ENCODE data around the gene CDO1.
"Not testable (repeated sequence)": the region's sequence is repeated elsewhere in the genome, so short reads cannot be mapped to it uniquely, and the experiment has no call there.

CDO1 gene

DNA sequence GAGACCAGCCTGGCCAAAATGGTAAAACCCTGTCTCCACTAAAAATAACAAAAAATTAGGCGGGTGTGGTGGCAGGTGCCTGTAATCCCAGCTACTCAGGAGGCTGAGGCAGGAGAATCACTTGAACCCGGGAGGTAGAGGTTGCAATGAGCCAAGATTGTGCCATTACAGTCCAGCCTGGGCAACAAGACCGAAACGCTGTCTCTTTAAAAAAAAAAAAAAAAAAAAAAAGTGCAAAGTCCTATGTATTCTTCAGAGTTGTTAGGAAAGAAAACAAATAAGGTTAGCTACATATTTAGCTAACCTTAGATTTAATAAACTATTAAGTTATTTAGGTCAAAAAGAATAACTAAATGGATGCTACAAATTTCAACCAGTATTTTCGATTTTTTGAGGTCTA, 13.5 kb upstream of the CDO1 start:
- no peak for DNase-seq (ENCODE audit: low read depth in 2 of 2)

DNA sequence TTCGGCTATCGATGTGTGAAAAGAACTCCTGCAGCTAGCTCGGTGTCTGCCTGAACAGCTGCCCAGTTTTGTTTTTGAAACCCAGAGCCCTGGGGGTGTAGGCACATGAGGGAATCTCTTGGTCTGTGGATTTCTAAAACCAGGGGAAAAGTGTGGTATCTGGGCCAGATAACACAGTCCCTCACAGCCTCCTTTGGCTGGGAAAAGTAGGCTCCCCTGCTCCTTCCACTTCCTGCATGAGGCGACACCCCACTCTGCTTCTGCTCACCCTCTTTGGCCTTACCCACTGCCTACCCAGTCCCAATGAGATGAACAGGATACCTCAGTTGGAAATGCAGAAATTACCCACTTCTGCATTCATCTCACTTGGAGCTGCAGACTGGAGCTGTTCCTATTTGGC, 9.5 kb upstream of the CDO1 start:
- no peak for DNase-seq (ENCODE audit: low read depth in 2 of 2)

DNA sequence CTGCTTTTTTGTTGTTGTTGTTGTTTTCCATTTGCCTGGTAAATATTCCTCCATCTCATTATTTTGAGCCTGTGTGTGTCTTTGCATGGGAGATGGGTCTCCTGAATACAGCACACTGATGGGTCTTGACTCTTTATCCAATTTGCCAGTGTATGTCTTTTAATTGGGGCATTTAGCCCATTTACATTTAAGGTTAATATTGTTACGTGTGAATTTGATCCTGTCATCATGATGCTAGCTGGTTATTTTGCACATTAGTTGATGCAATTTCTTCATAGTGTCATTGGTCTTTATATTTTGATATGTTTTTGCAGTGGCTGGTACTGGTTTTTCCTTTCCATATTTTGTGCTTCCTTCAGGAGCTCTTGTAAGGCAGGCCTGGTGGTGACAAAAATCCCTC, 8.5 kb upstream of the CDO1 start:
- DNase-seq (ENCODE audit: low read depth in 2 of 2): not testable (repeated sequence)

DNA sequence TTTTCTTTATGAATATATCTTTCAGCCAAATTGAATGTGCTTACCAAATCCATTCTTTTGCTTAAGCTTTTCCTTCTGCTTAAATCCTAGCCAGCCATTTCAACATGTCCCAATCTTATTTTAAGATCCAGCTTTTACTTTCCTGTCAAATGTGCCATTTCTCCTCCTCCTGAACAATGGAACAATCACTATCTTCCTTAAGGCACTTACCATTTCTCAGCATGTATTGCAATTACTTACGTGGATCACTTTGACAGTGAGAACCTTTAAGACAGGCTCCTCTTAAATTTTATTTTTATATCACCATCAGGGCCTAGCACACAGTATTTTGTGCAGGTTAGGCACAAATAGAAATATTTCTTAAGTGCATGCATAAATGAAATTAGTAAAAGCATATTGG, 4.4 kb upstream of the CDO1 start:
- no peak for DNase-seq (ENCODE audit: low read depth in 2 of 2)

DNA sequence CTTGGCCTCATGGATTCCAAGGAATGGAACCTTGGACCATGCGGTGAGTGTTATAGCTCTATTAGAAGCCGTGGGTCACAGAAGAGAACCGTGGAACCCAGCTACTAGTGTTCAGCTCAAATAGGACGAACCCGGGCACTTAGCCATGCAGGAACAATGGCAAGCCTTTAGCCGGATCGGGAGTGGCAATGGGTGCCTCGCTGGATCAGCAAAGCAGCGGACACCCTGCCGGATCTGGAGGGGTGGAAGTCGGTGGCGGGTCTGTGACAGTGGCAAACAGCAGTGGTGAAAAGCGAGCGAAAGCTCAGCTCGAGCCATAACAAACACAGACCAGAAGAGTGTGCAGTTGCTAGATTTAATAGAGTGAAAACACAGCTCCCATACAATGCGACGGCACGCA, 2.4 kb upstream of the CDO1 start:
- DNase-seq (ENCODE audit: low read depth in 2 of 2): no peak

DNA sequence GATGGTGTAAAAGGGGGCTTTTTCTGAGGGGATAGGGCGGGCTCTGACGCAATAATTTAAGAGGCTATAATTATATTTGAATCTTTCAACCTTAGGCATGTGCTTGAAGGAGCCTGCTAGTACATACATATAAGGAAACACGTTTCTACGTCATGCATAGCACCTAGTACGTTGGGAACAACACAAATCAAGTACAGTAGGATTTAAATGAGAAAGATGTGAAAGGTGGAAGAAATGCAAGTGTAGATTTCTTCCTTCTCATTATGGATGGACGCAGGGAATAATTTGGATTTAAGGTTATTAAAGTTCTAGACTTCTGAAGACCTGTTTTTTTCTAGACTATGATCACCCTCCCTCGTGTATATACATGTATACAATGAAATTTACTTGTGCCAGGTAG, 927 bp upstream of the CDO1 start:
- no peak for DNase-seq (ENCODE audit: low read depth in 2 of 2)

DNA sequence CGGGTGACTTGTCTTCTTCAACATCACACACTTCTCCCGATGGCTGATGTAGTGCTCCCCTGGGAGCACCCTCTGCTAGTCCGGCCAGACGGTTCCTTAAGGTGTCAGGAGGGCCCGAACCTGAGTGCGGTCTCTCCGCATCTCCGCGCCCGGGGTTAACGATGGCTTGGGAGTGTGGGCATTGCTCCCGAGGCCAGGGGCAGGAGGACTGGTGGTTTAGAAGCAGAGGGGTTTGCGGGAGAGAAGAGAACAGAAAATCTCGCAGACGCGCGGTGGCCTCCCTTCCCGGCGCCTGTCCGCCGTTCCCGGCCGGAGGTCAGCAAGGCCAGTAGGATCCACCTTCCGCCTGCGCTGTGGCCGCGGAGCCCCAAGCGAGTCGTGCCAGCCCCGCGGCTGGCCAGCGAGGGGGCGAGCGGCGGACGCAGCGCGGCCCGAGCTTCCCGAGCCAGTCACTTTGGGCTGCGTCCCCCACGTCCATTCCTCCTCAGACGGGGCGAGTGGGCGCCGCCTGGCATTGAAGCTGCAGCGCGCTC, 700 bp downstream of the CDO1 start:
- DNase-seq (ENCODE audit: low read depth in 2 of 2): no peak

DNA sequence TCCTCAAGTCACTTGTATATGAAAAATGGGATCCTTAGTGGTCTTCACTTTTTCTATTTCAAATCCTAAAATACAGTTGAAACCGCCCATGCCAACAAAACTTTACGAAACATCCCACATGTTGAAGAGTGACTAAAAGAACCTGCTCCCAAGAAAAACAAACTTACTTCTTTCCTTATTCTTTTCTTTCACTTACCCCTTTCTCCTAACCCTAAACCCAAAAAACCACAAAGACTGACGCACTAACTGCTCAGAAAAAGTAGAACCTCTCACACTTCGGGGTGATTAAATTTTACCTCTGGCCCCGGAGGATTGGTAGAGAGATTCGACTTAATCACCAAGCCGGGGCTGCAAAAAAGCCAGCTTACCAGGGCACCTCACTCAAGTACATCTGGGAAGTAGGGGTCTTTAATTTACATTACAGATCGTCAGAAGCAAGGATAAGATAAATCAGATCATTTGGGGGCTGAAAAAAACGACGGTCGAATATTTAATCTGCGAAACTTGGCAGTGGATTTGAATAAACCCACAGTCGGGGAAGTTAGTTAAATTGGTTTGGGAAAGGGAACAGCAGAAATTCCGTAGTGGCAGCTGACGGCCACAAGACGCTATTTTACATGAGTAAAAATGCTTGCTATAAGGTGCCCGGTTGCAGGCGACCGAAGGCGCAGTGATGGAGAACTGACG, 1.3 kb downstream of the CDO1 start:
- no peak for DNase-seq (ENCODE audit: low read depth in 2 of 2)

DNA sequence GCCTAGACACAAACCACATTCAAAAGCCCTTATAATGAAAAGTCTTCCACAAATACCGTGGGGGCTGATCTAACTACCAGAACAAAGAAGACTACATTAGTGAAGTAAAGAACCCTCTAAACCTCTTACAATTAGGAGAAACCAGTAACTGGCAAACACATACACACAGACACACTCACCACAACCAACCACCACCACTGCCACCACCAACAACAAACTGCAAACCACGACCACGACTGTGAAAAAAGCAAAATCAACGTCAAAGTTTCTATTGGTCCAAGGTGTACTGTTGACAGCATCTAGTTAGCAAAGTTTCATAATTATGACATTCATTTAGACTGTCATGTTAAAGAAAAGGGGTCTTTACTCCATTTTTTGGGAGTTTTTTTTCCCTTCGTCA, 2.7 kb downstream of the CDO1 start:
- no peak for DNase-seq (ENCODE audit: low read depth in 2 of 2)

DNA sequence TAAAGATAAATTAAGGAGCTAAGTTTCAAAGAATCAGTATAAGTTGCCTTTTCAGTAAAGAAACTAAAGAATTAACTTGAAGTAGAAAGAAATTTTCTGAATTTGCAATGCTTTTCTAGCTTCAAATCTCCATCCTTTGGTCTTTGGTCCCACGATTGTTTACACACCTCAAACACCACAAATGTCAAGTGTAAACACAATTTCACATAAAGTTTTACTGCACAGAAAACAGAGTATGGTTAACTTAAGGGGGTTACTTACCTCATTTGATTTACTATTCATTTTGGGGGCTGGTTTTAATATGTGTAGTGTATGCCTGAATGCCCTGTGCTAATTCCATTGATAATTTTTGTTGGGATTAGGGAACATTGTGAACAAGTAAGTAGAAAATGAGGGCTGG, 4.1 kb downstream of the CDO1 start:
- no peak for DNase-seq (ENCODE audit: low read depth in 2 of 2)

DNA sequence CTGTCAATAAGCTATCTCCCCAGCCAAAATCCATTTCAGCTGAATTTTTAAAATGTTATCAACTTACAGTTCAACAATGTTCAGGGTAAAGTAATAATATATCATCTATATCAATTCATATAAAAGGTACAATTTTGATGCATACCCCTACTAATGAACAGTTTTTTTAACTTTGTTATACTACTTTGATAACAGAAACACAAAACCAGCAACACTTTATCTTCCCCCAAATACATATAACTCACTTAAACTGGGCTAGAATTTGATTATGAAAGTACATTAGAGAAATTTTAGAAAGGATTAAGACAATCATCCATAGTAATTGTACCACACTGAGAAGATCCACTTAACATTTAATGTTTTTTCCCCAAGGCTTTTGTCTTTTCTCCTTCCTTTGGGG, 5.1 kb downstream of the CDO1 start:
- no peak for DNase-seq (ENCODE audit: low read depth in 2 of 2)

DNA sequence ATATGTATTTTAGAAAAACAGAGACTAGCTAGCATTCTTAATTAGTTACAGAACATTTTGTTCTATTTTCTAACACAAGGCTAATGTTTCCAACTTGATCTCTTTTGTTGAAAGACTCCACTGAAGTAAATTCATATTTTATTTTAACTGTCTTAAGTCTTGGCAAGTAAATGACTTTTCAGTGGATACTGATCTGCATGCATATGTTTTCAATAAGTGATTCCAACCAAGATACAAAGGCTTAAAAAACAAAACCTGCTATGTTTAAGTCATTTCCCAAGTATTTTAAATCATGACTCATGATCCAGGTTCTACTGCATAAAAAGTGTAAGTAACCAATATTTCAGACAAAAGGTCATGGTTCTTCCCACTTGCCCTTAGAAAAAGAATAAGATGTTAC, 5.7 kb downstream of the CDO1 start:
- no peak for DNase-seq (ENCODE audit: low read depth in 2 of 2)

DNA sequence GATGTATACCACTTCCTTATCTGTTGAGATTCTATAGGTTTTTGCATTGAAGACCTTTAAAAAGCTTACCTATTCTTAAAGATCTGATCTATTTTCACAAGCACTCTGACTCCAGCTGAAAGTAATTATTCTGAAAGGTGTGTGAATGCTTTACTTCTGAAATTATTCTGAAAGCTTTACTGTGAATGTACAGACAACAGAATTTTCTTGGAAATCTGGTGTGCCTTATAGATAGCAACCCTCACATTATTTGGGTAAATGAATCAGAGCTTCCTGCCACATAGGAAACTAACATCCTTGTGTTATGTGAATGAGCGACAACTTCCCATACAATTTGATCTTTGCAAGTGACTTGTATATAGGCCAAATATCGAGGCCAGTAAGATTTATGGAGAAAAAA, 6.5 kb downstream of the CDO1 start:
- no peak for DNase-seq (ENCODE audit: low read depth in 2 of 2)

DNA sequence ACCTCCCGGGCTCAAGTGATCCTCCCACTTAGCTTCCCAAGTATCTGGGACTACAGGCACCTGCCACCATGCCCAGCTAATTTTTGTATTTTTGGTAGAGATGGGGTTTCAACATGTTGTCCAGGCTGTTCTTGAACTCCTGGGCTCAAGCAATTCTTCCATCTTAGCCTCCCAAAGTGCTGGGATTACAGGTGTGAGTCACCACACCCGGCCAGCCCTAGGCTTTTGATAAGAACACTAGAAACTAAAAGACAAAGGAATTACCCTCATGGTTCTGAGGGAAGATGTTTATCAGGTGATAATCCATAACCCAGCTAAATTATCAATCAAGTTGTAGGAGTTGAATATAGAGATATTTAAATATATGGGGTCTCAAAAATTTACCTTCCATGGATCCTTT, 8.4 kb downstream of the CDO1 start:
- not testable (repeated sequence) for DNase-seq (ENCODE audit: low read depth in 2 of 2)

DNA sequence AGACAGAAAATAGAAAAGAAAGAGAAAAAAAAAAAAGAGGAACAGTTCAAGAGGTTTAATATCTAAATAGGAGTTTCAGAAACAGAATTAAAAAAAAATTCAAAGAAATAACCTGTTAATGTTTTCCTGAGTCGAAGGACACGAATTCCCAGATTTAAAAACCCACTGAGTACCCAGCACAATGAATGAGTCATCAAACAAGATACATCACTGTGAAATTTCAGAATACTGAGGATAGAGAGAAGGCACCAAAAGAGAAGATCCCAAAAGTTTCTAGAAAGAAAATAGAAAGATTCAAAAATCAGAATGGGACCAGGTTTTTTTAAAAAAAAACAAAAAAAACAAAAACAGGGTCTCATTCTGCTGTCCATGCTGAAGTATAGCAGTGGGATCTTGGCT, 8.8 kb downstream of the CDO1 start:
- no peak for DNase-seq (ENCODE audit: low read depth in 2 of 2)

DNA sequence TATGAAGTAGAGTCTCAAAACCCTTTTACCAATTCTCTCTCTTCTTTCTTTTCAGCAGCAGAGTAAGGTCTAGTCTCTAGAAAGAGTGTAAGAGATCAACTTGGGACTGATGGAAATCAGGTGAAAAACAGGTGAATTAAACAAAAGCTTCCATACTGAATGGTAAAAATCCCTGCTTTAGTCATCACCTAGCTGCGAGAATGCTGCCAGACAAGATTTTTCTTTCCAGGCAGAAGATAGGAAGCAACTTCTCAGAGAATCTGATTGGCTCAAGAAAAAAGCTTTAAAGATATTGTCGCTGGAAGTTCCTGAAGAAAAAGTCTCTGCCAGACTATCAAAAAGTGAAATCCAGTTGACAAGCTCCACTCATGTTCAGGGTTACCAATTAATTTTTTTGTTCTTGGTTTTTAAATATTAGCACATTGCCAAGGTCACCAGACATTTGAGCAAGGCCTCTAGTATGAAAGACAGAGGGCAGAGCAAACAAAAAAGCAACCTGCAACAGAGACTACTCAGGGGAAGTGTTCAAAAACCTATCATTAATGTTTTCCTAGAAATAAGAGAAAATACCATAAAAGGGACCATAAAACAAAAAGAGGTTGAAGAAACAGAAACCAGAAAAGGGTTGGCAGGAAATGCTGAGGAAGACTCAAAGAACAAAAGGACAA, 9.3 kb downstream of the CDO1 start:
- DNase-seq (ENCODE audit: low read depth in 2 of 2): no peak

DNA sequence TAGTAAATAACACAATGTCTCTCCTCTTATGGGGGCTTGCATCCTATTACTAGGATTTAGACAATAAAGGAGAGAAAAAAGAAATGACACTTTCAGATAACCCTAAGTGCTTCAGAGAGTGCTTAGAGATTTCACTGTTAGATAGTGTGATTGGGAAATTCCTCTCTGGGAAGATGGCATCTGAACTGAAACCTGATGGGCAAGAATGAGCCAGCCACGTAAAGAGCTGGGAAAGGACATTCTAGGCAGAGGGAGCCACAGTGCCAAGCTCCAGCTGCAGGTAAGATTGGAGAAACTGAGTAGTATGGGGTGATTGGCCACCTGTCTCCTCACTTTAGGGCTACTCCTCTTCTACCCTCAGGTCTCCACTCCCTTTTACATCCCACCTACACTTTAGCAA, 14.5 kb downstream of the CDO1 start:
- DNase-seq (ENCODE audit: low read depth in 2 of 2): no peak

DNA sequence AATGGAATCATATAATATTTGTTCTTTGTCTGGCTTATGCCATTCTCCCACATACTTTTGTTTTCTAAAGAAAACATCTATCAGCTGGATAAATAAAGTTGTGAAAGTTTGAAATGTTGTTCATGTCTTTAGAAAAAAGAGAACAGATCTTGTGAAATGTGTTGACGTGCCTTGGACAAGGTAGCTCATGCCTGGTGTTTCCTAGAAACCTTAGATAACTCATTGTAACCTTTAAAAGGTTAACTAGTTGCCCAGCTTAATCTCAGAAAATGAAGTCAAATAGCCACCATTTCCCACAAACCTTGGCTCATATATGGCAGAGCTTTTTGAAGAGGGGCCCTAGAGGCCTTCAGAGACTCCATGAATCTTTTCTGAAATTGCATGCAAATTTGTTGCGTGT, 15.3 kb downstream of the CDO1 start:
- DNase-seq (ENCODE audit: low read depth in 2 of 2): no peak

DNA sequence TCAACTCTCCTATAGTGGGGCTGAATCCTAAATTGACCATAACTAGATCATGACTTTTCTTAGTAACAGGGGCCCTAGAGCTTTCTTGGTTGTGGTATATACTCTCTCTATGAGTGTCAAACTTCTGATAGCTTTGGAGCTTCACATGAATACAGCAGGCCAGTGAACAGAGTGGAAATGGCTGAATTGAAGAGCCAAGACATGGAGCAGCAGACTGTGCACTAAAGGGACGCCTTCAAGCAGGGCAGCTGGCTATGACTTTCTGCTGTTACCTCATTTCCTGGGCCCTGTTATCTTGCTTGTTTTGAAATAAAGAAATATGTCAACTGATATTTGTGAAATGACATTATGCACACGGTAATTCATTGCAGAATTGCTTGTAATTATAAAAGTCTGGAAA, 16.4 kb downstream of the CDO1 start:
- no peak for DNase-seq (ENCODE audit: low read depth in 2 of 2)

DNA sequence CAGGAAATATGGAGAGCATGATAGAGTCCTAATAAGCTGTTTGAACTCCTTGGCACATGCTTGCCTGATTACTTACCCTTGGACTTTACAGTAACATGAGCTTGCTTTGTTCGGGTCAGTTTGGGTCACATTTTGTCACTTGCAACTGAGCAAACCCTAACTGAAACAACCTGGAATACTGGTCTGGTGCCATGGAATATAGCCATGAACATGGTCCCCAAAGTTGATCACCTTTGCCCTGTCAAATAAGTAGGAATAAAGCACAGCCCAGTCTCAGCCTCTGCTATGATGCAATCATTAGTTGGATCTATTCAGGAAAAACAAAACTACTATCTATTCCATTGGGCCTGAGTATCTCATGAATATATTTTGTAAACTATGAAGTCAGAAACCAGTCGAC, 18.2 kb downstream of the CDO1 start:
- DNase-seq (ENCODE audit: low read depth in 2 of 2): no peak

DNA sequence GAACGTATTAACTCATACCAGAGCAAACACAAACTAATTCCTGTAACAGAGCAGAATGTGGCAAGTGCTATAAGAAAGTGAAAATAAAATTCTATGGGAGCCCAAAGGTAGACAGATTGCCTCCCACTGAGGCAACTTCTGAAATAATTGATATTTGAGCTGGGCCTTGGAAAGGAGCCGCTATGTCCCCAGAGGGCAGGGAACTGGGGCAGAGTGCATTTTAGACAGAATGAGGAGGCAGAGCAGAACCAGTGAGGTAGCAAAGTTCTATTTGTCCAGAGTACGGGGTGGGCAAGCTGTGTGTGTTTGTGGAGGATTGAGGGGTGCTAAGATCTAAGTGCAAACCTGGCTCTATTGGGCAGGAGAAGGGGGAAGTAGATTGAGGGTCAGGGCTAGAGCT, 19.8 kb downstream of the CDO1 start:
- no peak for DNase-seq (ENCODE audit: low read depth in 2 of 2)

DNA sequence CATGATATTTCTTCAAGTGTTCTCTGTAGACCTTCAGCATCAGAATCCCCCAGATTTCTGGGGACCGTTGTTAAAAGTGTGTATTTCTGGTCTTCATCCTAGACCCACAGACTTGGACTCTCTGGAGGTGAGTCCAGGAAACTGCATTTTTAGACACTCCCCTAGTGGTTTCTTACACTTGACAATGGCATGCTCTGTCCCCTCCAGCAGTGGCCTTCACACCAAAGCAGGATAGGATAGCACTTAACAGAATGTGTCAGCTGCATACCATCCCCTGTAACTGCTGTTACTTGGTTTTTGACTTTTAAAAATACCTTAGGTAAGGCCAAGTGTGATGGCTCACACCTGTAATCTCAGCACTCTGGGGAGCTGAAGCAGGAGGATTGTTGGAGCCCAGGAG, 20.8 kb downstream of the CDO1 start:
- DNase-seq (ENCODE audit: low read depth in 2 of 2): no peak

DNA sequence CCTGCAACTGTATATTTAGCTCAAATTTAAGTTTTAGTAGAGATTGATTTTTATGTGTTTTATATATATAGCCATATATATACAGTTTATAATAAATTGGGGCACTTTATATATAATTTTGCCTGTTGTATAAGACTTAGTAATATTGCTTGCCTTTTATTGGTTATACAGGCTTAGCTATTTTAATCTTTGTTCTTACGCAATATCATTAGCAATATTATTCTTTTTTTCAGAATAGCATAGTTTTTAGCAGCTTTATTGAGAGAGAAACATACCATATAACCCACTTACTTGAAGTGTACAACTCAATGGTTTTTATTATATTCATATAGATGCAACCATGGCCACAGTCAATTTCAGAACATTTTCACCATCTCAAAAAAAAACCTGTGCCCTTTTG, 28.0 kb downstream of the CDO1 start:
- no peak for DNase-seq (ENCODE audit: low read depth in 2 of 2)

DNA sequence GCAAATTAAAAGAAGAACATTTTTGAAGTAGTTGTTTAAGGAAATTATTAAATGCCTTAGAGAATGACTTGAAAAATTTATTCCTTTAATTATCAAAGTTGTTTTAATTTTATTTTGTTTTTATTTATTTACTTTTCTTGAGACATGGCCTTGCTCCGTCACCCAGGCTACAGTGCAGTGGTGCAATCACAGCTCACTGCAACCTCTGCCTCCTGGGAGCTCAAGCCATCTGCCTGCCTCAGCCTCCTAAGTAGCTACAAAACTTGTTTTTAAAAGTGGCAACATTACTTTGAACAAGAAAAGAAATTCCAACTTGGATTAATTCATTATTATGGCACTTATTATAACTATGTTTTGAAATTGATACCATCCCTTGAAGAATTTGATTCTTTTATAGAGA, 29.0 kb downstream of the CDO1 start:
- no peak for DNase-seq (ENCODE audit: low read depth in 2 of 2)

Data from stimulated activated CD8-positive, alpha-beta memory T cell treated with anti-CD3 and anti-CD28 coated beads, Interleukin-7, amount 100 ng/mL, for 1 hour (primary cell).